Stimulated activated memory B cell treated with anti-CD40 and anti-IgM and Interleukin-4, amounts not matched to agents 10 μg/mL and 1 μg/mL and 100 μg/mL, for 72 hours (primary cell): ENCODE data around the gene MAPK10.

Source experiments
- ATAC-seq: fragments of 150-1000 bp; cut with Tn5 transposase; 2 replicates; pipeline ENCODE4 v1.10.0; 2021
- H3K27ac Mint-ChIP-seq: one replicate; pipeline ENCODE4 v1.8.0; 2022; ENCODE audit warnings: mild to moderate bottlenecking, mixed read lengths
- H3K27me3 Mint-ChIP-seq: one replicate; pipeline ENCODE4 v1.8.0; 2022; ENCODE audit warnings: mixed read lengths
- H3K36me3 Mint-ChIP-seq: one replicate; pipeline ENCODE4 v1.8.0; 2022; ENCODE audit warnings: mixed read lengths
- H3K4me1 Mint-ChIP-seq: one replicate; pipeline ENCODE4 v1.8.0; 2022; ENCODE audit warnings: mixed read lengths
- H3K4me3 Mint-ChIP-seq: one replicate; pipeline ENCODE4 v1.8.0; 2022; ENCODE audit warnings: mild to moderate bottlenecking, moderate library complexity, mixed read lengths
- H3K9me3 Mint-ChIP-seq: one replicate; pipeline ENCODE4 v1.8.0; 2022; ENCODE audit warnings: mixed read lengths

Gene MAPK10

DNA sequence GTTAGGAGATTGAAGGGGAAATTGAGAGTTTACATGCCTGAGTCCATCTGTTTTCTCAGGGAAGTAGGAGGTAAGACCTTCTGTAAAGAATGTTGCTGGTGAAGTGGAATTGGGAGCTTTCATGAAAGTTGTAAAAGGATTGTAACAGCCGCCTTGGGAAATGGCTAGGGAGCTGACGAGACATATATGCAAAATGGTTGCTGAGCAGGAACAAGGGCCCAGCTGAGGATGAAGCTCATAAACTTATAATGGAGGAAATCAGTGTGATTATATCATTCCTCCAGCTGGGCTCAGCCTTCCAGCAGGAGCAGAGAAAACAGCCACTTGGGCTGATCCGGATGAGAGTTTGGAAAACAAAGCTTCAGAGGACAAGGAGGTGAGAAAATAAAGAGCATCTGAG is 208.7 kb downstream of the MAPK10 start:
- Mint-ChIP-seq H3K36me3 (no peaks in the 10 kb centered on the region), H3K9me3 (no peaks in the 10 kb centered on the region), H3K4me1 (no peaks in the 10 kb centered on the region), H3K27me3 (peaks cover 9% of the 10 kb centered on the region), H3K4me3 (no peak overlapping the region), H3K27ac (no peak overlapping the region)
- ATAC-seq: no peak

DNA sequence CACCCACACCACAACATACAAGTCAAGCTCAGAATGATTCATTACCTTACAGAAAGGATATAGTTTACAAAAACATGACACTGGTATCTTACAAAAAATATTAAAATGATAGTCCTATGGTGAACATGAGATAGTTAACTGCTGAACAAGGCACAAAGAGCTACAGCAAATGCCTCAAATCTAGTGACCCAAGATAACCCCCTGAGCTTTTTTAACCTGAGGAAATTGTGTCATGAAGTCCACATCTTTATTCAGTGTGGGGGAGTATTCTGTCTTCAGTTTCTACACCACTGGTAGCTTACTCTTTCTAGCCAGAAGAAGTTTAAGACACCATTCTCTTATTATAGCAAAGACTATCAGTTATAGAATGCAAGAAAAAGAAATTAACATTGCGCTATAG is 218.7 kb downstream of the MAPK10 start:
- H3K36me3 Mint-ChIP-seq: no peaks in the 10 kb centered on the region
- no peak overlapping the region for H3K4me3 Mint-ChIP-seq
- no peak for ATAC-seq
- H3K4me1 Mint-ChIP-seq: no peaks in the 10 kb centered on the region
- H3K9me3 Mint-ChIP-seq: peaks cover 3% of the 10 kb centered on the region
- H3K27ac Mint-ChIP-seq: no peak overlapping the region
- H3K27me3 Mint-ChIP-seq: no peaks in the 10 kb centered on the region

DNA sequence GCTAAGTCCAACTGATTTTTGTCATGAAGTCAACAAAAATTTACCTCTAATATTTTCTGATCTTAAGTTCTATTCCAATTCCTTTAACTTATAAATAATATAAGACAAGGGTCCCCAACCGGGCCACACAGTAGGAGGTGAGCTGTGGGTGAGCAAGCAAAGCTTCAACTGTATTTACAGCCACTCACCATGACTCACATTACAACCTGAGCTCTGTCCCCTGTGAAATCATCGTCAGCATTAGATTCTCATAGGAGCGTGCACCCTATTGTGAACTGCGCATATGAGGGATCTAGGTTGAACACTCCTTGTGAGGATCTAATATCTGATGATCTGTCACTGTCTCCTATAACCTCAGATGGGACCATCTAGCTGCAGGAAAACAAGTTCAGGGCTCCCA is 227.4 kb downstream of the MAPK10 start:
- no peak for ATAC-seq
- H3K4me3 Mint-ChIP-seq: no peak overlapping the region
- H3K27ac Mint-ChIP-seq: no peak overlapping the region
- H3K4me1 Mint-ChIP-seq: no peaks in the 10 kb centered on the region
- peaks cover 6% of the 10 kb centered on the region for H3K9me3 Mint-ChIP-seq
- no peaks in the 10 kb centered on the region for H3K27me3 Mint-ChIP-seq
- no peaks in the 10 kb centered on the region for H3K36me3 Mint-ChIP-seq

DNA sequence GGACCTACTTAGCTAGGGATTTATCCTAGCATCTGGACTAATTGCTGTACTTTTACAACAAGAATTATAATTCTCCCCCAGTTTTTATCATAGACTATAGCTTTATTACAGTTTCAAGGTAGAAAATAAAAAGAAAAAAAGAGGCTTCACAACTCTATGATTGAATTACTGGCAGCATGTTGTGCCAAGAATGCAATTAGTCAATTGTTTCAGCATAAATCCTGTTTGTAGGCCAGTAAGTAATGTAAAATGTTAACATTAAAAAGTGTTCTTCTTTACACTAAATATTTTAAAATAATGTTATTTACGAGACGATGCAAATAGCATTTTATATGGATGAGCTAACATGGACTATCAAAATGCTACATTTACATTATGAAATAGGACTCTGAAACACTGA is 228.4 kb downstream of the MAPK10 start:
- peaks cover 3% of the 10 kb centered on the region for H3K9me3 Mint-ChIP-seq

DNA sequence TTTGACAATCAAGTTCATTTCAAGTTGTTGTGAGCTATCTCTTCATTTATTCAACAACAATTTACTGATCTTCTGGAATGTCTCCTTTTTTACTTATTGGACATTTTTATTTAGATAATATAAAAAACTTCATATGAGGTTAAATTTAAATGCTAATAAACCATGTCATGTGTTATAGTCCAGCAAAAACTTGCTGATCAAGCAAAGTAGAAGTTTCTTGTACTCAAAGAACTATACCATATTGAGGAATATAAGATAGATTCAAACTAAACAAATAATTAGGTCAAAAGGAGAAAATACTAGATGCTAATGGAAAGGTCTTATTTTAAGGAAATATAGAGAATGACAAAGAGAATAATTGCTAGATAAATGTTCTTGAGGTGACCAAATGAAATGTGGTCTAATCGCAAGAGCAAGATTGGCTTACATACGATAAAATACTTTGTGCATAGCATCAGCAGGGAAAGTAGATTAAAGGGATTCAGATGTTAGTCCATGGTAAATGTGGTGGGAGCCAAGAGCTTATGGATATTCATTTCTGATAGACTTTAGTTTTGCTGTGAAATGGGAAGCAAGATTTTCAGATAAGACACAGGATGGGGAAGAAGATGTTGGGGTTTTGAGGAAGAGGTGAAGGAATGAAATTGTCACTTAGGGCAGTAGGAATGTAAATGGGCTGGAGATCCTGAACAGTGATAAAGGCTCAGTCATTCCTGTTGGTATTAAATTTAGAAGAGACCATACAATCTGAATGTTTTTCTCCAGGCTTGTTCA is 229.5 kb downstream of the MAPK10 start:
- no peaks in the 10 kb centered on the region for H3K27me3 Mint-ChIP-seq
- H3K27ac Mint-ChIP-seq: no peak overlapping the region
- ATAC-seq: no peak
- no peak overlapping the region for H3K4me3 Mint-ChIP-seq
- H3K9me3 Mint-ChIP-seq: peaks cover 3% of the 10 kb centered on the region
- H3K4me1 Mint-ChIP-seq: no peaks in the 10 kb centered on the region
- no peaks in the 10 kb centered on the region for H3K36me3 Mint-ChIP-seq

More for the DNA sequence above, 228.4 kb downstream of the MAPK10 start:
- Mint-ChIP-seq H3K27me3 (no peaks in the 10 kb centered on the region), H3K36me3 (no peaks in the 10 kb centered on the region), H3K4me1 (no peaks in the 10 kb centered on the region), H3K4me3 (no peak overlapping the region), H3K27ac (no peak overlapping the region)
- no peak for ATAC-seq

DNA sequence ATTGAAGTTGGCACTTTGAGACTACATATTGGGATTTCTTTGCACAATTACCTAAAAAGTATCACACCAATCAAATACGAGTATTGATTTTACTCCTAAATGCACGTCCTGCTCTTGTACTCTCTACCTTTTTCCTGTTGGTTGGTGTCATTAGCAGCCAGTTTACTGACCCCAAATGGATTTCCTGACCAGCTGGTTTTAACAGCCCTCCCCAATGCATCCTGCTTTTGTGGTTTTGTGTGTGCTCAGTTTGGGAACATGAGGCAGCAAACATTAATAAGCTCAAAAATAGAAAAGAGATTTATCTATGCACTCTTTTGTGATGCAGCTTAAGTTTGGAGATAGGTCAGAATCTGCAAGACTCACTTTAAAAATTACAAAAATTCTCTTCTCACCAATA is 230.3 kb downstream of the MAPK10 start:
- H3K4me1 Mint-ChIP-seq: no peaks in the 10 kb centered on the region
- peaks cover 3% of the 10 kb centered on the region for H3K9me3 Mint-ChIP-seq
- H3K27ac Mint-ChIP-seq: no peak overlapping the region
- no peak overlapping the region for H3K4me3 Mint-ChIP-seq
- no peaks in the 10 kb centered on the region for H3K27me3 Mint-ChIP-seq
- ATAC-seq: no peak
- H3K36me3 Mint-ChIP-seq: no peaks in the 10 kb centered on the region

DNA sequence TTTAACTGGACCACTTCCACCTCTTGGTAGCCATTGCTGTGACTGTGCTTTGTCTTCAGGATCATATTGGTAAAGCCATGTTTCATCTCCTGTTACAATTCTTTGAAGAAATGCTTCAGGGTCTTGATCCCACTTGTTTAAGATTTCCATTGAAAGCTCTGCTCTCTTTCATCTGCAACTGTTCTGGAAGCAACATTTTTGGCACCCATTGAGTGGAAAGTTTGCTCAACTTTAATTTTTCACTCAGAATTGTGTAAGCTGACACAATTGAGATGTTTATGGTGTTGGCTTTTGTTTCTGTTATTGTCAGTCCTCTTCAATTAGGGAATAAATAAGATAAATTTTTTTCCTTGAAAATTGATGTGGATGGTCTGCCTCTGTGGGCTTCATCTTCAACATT is 237.4 kb downstream of the MAPK10 start:
- Mint-ChIP-seq H3K27ac (no peak overlapping the region), H3K36me3 (no peaks in the 10 kb centered on the region), H3K9me3 (no peaks in the 10 kb centered on the region), H3K27me3 (no peaks in the 10 kb centered on the region), H3K4me3 (no peak overlapping the region), H3K4me1 (no peaks in the 10 kb centered on the region)
- ATAC-seq: no peak

DNA sequence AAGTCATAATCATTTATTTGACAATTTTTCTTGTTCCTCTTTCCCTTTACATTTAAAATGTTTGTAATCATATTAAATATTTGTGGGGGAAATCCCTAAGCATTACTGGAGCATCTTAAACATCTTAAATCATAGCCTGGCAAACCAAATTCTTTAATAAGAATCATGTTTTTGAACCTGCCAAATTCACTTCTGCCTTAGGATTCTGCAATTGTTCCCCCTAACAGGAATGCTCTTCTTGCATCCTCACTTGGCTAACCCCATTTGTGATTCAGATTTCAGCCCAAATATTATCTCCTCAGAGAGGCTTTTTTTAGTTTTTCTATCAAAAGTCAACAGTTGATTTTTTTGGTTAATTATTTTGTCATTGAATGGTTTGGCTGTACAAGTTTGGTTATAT is 241.1 kb downstream of the MAPK10 start:
- Mint-ChIP-seq H3K9me3 (no peaks in the 10 kb centered on the region), H3K36me3 (no peaks in the 10 kb centered on the region), H3K27me3 (no peaks in the 10 kb centered on the region), H3K4me1 (no peaks in the 10 kb centered on the region), H3K4me3 (no peak overlapping the region), H3K27ac (no peak overlapping the region)
- ATAC-seq: no peak

DNA sequence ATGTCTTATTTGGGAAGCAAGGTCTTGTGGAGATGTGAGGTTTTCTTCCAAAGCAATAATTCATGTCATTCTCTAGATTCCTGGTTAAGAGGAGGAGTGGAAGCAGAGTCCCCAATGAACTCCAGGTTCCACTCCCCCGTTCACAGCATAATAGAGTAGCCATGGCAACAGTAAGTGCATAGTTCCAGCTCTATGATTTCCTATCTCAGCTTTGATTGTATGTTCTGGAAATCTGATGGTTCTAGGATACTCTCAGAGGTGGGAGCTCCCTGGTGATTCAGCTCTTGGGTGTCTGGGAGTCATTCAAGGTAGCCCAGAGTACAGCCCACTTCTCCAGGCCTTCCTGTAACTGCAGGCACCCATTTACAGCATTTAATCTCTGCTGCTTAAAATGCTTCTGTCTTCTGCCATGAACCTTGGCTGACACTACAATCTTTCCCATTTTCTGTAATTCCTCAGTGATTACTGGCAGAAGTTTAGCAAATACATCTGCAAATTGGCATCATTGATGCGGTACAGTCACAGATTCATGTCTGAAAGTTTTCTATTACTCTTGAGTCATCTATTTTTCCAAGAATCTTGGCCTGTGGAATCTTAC is 242.0 kb downstream of the MAPK10 start:
- Mint-ChIP-seq H3K27me3 (no peaks in the 10 kb centered on the region), H3K4me1 (no peaks in the 10 kb centered on the region), H3K36me3 (no peaks in the 10 kb centered on the region), H3K4me3 (no peak overlapping the region), H3K27ac (no peak overlapping the region), H3K9me3 (peaks cover 3% of the 10 kb centered on the region)
- ATAC-seq: no peak

DNA sequence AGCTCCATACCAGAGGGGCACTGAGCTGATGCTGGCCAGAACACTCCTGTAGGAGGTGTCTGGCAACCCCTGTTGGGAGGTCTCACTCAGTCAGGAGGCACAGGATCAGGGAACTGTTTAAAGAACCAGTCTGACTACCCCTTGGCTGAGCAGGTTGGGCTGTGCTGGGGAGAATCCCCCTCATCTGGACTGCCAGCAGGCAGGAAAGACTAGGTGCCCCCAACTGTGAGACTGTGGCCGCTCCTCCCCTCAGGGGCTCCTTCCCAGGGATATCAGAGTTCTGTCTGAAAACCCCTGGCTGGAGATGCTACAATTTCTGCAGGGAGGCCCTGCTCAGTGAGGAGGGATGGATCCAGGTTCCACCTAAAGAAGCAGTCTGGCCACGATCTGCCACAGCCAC is 245.3 kb downstream of the MAPK10 start:
- no peaks in the 10 kb centered on the region for H3K27me3 Mint-ChIP-seq
- H3K36me3 Mint-ChIP-seq: no peaks in the 10 kb centered on the region
- no peaks in the 10 kb centered on the region for H3K4me1 Mint-ChIP-seq
- H3K27ac Mint-ChIP-seq: no peak overlapping the region
- peaks cover 12% of the 10 kb centered on the region for H3K9me3 Mint-ChIP-seq
- H3K4me3 Mint-ChIP-seq: no peak overlapping the region
- ATAC-seq: no peak

DNA sequence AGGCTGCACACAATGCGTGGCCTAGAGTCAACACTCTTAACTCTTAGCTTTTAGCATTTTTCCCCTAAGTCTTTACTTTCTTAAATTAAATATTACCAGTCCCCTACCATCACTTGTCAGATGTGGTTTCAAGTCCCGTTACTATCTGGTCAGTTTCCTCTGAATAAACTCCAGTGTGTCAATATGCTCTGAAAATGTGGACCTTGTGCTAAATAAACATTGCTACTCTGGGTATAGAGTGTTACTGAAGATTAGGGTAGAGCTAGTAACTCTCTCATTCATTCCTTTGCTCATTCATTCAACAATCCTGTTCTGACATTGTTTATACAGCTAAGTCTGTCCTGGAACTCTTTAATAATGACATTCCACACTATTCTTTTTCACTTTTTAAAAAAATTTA is 251.0 kb downstream of the MAPK10 start:
- no peak for ATAC-seq
- Mint-ChIP-seq H3K27ac (no peak overlapping the region), H3K36me3 (no peaks in the 10 kb centered on the region), H3K27me3 (no peaks in the 10 kb centered on the region), H3K9me3 (peaks cover 14% of the 10 kb centered on the region), H3K4me1 (no peaks in the 10 kb centered on the region), H3K4me3 (no peak overlapping the region)

DNA sequence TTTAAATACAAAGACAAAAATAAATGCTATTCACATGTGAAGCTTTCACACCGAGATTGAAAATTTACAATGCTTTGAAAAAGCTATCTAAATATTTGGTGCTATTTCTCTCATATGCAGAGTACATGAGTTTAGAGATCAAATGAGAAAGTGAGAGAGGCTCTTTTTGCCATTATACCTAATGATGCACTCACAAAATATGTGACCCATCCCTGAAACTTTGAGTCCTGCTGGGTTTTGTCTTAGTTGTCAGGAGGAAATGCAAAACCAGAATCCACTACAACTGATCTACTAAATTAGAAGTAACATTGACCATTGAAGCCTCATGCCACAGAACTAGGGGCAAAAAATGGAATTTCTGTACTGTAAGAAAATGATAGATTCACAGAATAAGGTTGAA is 251.7 kb downstream of the MAPK10 start:
- no peaks in the 10 kb centered on the region for H3K27me3 Mint-ChIP-seq
- no peaks in the 10 kb centered on the region for H3K36me3 Mint-ChIP-seq
- ATAC-seq: no peak
- H3K9me3 Mint-ChIP-seq: peaks cover 14% of the 10 kb centered on the region
- H3K4me1 Mint-ChIP-seq: no peaks in the 10 kb centered on the region
- no peak overlapping the region for H3K4me3 Mint-ChIP-seq
- H3K27ac Mint-ChIP-seq: no peak overlapping the region

DNA sequence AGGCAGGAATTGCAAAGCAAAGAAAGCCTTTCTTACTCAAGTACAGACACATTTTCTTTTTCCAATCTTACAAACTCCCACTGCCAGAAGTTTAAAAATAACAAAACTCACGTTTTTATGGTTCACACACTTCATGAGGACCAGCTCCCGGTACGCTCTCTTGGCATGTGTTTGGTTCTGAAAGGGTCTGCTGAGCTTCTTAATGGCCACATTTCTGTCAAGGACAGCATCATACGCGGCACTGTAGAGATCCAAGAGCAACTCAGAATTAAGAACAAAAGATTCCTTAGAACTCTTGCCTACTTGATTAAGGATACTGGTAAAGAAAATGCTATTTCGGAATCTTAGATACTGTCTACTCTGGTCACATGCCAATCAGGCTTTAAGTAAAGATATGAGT is 252.7 kb downstream of the MAPK10 start:
- Mint-ChIP-seq H3K4me3 (no peak overlapping the region), H3K27me3 (no peaks in the 10 kb centered on the region), H3K4me1 (no peaks in the 10 kb centered on the region), H3K9me3 (peaks cover 6% of the 10 kb centered on the region), H3K36me3 (no peaks in the 10 kb centered on the region), H3K27ac (no peak overlapping the region)
- ATAC-seq: no peak

DNA sequence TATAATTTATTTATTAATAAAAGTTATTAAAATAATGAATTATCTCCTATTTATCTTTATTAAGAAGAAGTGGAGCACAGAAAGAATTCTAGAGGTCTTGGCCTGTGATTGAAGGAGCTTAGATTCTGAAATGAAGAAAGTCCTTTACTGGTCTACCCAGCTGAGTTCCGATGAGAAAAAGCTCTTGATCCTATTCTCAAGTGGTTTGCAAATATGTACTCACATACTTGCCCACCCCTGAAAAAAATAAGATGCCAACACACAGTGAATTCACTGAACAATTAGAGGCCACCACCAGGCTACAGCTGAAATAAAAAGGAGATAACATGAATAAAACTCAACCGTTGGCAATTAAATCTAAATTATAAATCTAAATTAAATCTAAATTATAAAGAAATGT is 253.4 kb downstream of the MAPK10 start:
- H3K27me3 Mint-ChIP-seq: no peaks in the 10 kb centered on the region
- no peak overlapping the region for H3K27ac Mint-ChIP-seq
- no peak overlapping the region for H3K4me3 Mint-ChIP-seq
- ATAC-seq: no peak
- peaks cover 5% of the 10 kb centered on the region for H3K9me3 Mint-ChIP-seq
- H3K4me1 Mint-ChIP-seq: no peaks in the 10 kb centered on the region
- no peaks in the 10 kb centered on the region for H3K36me3 Mint-ChIP-seq

DNA sequence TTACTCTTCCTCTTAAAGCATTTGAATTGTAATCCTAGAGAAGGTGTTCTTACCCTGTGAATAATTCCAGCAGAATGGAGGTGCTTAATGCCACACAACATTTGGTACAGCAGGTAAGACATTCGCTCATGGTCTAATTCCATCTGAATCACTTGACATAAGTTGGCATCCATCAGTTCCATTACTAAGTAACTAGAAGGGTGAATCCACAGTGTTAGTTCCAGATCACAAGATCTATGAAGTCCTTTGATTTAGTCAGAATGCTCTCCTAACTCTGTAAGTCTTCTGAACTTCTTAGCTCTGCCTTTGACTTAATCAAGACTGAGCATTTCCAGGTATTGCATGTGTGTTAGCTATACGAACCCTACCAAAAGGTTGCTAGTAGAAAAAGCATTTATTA is 258.0 kb downstream of the MAPK10 start:
- H3K27ac Mint-ChIP-seq: no peak overlapping the region

DNA sequence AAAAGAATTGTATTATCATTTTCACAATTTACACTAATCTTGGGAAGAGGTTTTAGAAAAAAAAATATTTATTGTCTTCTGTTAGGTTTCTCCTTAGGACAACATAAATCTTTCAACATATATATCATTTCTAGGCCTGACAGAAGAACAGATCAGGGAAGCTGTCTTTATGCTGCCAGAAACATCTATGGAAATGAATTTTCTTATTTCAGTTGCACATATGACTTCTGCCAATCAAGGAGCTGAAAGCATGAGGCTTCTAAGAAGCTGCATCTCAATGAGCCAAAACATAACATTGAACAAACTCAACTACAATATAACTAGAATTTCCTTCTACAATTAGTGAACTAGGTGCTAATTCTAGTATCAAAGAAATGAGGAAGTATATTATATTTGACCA is 258.4 kb downstream of the MAPK10 start:
- Mint-ChIP-seq H3K4me3 (no peak overlapping the region), H3K27me3 (no peaks in the 10 kb centered on the region)

More for the DNA sequence above, 258.0 kb downstream of the MAPK10 start:
- Mint-ChIP-seq H3K9me3 (no peaks in the 10 kb centered on the region), H3K4me3 (no peak overlapping the region), H3K27me3 (no peaks in the 10 kb centered on the region), H3K4me1 (no peaks in the 10 kb centered on the region), H3K36me3 (no peaks in the 10 kb centered on the region)
- ATAC-seq: no peak

More for the DNA sequence above, 258.4 kb downstream of the MAPK10 start:
- H3K9me3 Mint-ChIP-seq: no peaks in the 10 kb centered on the region
- H3K4me1 Mint-ChIP-seq: no peaks in the 10 kb centered on the region
- no peaks in the 10 kb centered on the region for H3K36me3 Mint-ChIP-seq
- ATAC-seq: no peak
- H3K27ac Mint-ChIP-seq: no peak overlapping the region
